PFSK-1 (cell line): ENCODE data around the gene ANTXR1.

ENCODE experiments used
- POLR2AphosphoS5 ChIP-seq: IDR thresholded peaks from 2 replicates; pipeline ENCODE4 v1.6.1; 2012; ENCODE audit warnings: low read depth, mild to moderate bottlenecking, control low read depth, low read length, moderate library complexity
- TAF1 ChIP-seq: IDR thresholded peaks from 2 replicates; pipeline ENCODE4 v1.6.1; 2012; ENCODE audit warnings: low read length, control low read depth, borderline replicate concordance; ENCODE audit not compliant: insufficient read depth
- TF ChIP-seq, protein P1 (sequence below), 2 experiments: IDR thresholded peaks; 2 replicates each; pipeline versions ENCODE4 v1.6.1 to v1.8.0; 2011 to 2012; ENCODE audit warnings: low read depth in 2 of 2, low read length in 2 of 2, control low read depth in 1 of 2, inconsistent platforms in 1 of 2, mild to moderate bottlenecking in 1 of 2, moderate library complexity in 1 of 2; ENCODE audit not compliant: insufficient read depth in 1 of 2

DNA sequence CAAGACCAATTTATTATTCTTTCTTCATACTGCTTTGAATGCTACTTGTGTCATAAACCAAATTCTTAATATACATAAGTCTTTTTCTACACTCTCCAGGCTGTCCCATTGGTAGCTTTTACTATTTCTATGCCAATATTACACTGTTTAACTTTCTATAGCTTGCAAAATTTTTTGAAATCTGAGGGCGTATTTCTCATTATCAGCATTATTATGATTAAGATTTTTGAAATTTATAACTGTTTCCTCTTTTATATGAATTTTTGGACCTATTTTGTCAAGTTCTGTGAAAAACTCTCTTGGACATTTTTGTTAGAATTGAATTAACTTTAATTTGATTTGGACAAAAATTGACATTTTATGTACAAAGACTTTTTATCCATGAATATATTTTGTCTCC lies 275.4 kb downstream of the ANTXR1 start:
- TF ChIP-seq TAF1 = no peak
- TF ChIP-seq, protein P1, sequence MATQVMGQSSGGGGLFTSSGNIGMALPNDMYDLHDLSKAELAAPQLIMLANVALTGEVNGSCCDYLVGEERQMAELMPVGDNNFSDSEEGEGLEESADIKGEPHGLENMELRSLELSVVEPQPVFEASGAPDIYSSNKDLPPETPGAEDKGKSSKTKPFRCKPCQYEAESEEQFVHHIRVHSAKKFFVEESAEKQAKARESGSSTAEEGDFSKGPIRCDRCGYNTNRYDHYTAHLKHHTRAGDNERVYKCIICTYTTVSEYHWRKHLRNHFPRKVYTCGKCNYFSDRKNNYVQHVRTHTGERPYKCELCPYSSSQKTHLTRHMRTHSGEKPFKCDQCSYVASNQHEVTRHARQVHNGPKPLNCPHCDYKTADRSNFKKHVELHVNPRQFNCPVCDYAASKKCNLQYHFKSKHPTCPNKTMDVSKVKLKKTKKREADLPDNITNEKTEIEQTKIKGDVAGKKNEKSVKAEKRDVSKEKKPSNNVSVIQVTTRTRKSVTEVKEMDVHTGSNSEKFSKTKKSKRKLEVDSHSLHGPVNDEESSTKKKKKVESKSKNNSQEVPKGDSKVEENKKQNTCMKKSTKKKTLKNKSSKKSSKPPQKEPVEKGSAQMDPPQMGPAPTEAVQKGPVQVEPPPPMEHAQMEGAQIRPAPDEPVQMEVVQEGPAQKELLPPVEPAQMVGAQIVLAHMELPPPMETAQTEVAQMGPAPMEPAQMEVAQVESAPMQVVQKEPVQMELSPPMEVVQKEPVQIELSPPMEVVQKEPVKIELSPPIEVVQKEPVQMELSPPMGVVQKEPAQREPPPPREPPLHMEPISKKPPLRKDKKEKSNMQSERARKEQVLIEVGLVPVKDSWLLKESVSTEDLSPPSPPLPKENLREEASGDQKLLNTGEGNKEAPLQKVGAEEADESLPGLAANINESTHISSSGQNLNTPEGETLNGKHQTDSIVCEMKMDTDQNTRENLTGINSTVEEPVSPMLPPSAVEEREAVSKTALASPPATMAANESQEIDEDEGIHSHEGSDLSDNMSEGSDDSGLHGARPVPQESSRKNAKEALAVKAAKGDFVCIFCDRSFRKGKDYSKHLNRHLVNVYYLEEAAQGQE (IDR thresholded peaks at IDR 0.05; ENCODE audit: insufficient read depth in 1 of 2, low read depth in 2 of 2, low read length in 2 of 2) = no peak
- no peak for TF ChIP-seq POLR2AphosphoS5
